Mononuclear cell (primary cell): Measurements from ENCODE around the gene OOSP1. TPM values are rescaled to one million over a fixed set of nuclear protein-coding genes. Genes with fewer than 3 reads are reported as not detected.
"Not testable (repeated sequence)": the region's sequence is repeated elsewhere in the genome, so short reads cannot be mapped to it uniquely, and the experiment has no call there.

ENCODE experiments used
- H3K27me3 ChIP-seq: 2 replicates; pipeline ENCODE4 v1.6.0; 2011; ENCODE audit warnings: low read length, control low read depth; ENCODE audit not compliant: insufficient read depth
- H3K4me1 ChIP-seq: 2 replicates; pipeline ENCODE4 v1.5.1; 2011; ENCODE audit warnings: mild to moderate bottlenecking, low read length, control low read depth; ENCODE audit not compliant: insufficient read depth
- H3K4me3 ChIP-seq: 2 replicates; pipeline ENCODE4 v1.5.1; 2011; ENCODE audit warnings: mild to moderate bottlenecking, low read length, moderate library complexity
- H3K9me3 ChIP-seq: 2 replicates; pipeline ENCODE4 v1.5.1; 2011; ENCODE audit warnings: low read depth, mild to moderate bottlenecking, control low read depth, low read length
- total RNA-seq: library from RNA; depleted of rRNA; stranded (reverse); fragments of >200 nt; gene quantifications from one replicate; pipeline ENCODE4 v1.2.3, GENCODE V29; 2012

Gene OOSP1
- not detected for total RNA-seq

DNA sequence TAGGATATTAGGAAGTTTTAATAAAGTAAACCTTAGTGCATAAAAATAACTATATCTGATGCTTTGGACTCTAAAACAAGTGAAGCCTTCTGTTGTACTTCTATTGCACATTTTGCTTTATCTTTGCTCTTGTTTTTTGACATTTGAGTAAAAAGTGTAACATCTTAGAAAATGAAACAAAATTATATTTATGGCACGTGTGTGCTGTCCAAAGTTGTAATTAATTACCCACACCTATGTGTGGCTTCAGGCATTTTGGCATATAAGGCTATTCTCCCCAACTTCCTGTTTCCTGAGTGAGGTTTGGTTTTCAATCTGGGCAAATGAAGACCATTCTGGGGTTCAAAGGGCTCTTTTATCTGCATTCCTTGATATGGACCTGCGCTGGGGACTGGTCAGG is at the start of gene OOSP1:
Gene OOSP1 (plus strand): TSS at position 301 of the 400 bp plus-strand sequence. CDS start 23 bp downstream, at position 324.
- no peaks in the 10 kb centered on the region for H3K27me3 ChIP-seq
- H3K9me3 ChIP-seq: no peaks in the 10 kb centered on the region
- H3K4me3 ChIP-seq: no peak within 1 kb of the TSS
- no peaks in the 10 kb centered on the region for H3K4me1 ChIP-seq

GRCh38 chr11:59891781-59892181 is 46.5 kb upstream of the OOSP1 start:
- no peaks in the 10 kb centered on the region for H3K27me3 ChIP-seq
- no peaks in the 10 kb centered on the region for H3K4me1 ChIP-seq
- H3K4me3 ChIP-seq: no peak overlapping the region
- peaks cover 13% of the 10 kb centered on the region for H3K9me3 ChIP-seq

DNA sequence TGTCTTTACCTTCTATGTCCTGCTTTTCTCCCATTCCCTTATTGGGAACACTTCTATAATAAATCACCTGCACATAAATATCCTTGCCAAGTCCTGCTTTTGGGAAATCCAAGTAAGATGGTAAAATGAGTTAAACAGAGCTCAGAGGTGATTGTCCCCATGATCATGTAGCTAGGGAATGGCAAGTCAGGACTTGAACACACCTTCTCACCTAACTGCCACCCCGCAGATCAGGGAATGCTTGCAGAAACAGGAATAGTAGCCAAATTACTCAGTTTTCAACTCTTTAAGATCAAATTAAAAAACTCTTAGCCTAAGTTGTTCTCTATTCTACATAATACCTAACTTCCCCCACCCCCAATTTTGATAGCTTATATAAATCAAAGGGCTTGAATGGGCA is 43.6 kb upstream of the OOSP1 start:
- Histone ChIP-seq H3K4me3 (no peak overlapping the region), H3K9me3 (peaks cover 2% of the 10 kb centered on the region), H3K4me1 (no peaks in the 10 kb centered on the region)

DNA sequence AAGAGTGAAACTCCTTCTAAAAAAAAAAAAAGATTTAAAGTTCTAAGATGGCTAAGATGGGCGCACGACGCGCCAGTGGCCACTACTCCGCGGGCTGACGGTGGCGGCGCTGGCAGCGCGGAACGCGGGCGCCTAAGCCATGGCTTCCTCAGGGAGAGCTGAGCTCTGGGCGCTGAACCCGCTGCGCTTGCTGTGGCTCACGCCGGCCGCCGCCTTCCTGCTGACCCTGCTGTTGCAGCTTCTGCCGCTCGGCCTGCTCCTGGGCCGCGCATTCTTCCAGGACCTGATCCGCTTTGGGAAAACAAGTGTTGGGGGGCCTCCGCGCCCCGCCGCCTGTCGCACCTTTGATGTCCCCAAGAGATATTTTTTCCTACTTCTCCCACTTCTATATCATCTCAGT is 40.2 kb upstream of the OOSP1 start:
- Histone ChIP-seq H3K4me3 (no peak overlapping the region), H3K9me3 (no peaks in the 10 kb centered on the region), H3K4me1 (no peaks in the 10 kb centered on the region), H3K27me3 (no peaks in the 10 kb centered on the region)

More for the DNA sequence above, 43.6 kb upstream of the OOSP1 start:
- H3K27me3 ChIP-seq: no peaks in the 10 kb centered on the region

GRCh38 chr11:59898650-59899049 is 39.6 kb upstream of the OOSP1 start:
- H3K9me3 ChIP-seq: no peaks in the 10 kb centered on the region
- no peaks in the 10 kb centered on the region for H3K4me1 ChIP-seq
- H3K27me3 ChIP-seq: no peaks in the 10 kb centered on the region
- H3K4me3 ChIP-seq: no peak overlapping the region

DNA sequence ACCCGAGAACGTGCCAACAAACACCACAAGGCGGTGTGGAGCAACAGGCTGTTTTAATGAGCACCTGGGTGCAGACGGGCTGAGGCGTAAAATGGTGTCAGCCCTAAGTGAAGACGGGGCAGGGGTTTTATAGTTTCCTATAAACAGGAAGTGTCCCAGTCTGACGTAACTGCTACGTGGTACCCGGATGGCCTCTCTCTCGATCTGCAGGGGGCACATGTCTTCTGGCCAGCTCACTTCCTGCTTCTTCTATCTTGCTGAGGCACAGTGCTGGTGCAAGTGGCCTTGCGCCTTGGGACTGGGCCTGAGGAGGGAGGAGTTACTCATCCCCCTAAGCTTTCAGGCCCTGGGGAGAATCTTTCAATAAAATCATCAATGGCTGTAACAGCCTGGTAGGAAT is 38.7 kb upstream of the OOSP1 start:
- Histone ChIP-seq H3K27me3 (no peaks in the 10 kb centered on the region), H3K9me3 (no peaks in the 10 kb centered on the region), H3K4me3 (no peak overlapping the region), H3K4me1 (no peaks in the 10 kb centered on the region)

GRCh38 chr11:59900366-59901126 is 37.7 kb upstream of the OOSP1 start:
- Histone ChIP-seq H3K27me3 (no peaks in the 10 kb centered on the region), H3K4me3 (no peak overlapping the region), H3K9me3 (no peaks in the 10 kb centered on the region), H3K4me1 (no peaks in the 10 kb centered on the region)

DNA sequence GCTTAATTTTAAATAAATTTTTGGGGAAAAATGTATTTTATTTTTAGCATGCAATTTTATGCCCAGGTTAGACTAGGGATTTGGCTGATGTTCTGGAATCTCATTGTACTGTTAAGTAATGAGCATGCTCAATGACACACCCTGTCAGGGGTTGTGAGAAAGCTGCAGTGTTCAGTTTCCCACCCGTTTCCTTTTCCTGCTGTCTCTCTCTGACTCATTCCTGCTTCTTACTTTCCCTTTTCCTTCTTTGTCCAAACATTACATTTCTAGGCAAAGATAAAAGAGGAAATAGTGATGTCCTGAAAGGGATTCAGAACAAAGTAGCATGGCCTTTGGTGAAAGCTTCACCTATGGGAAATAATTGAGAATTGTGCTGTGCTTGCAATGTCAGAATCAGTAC is 36.9 kb upstream of the OOSP1 start:
- no peak overlapping the region for H3K4me3 ChIP-seq
- H3K9me3 ChIP-seq: no peaks in the 10 kb centered on the region
- no peaks in the 10 kb centered on the region for H3K27me3 ChIP-seq
- no peaks in the 10 kb centered on the region for H3K4me1 ChIP-seq

DNA sequence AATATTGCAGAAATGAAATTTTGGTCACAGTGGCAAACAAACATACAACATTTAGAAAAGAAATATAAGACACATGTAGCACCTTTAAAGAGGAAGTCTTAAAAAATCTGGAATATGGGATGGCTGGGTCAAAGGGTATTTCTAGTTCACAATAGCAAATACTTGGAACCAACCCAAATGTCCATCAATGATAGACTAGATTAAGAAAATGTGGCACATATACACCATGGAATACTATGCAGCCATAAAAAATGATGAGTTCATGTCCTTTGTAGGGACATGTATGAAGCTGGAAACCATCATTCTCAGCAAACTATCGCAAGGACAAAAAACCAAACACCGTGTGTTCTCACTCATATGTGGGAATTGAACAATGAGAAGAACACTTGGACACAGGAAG is 34.7 kb upstream of the OOSP1 start:
- not testable (repeated sequence) for H3K9me3 ChIP-seq, H3K4me1 ChIP-seq, H3K4me3 ChIP-seq, H3K27me3 ChIP-seq

DNA sequence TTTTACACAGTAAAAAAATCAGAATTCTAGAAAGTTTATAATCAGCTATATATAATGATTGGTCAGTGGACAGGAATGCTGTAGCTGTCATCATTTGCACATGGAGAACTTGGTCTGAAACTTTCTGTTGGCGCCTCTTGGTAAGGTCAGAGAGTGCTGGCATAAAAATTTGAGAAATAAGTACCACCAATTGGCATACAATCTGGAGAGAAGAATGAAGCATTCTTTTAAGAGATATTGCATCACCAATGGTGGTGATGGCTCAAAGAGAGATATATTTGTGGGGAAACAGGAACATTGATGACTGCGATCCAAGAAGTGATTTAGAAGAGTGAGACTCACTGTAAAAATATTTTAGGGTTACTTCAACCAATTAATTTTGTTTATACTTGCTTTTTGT is 19.8 kb upstream of the OOSP1 start:
- no peaks in the 10 kb centered on the region for H3K4me1 ChIP-seq
- H3K9me3 ChIP-seq: peaks cover 19% of the 10 kb centered on the region
- H3K4me3 ChIP-seq: no peak overlapping the region
- no peaks in the 10 kb centered on the region for H3K27me3 ChIP-seq

DNA sequence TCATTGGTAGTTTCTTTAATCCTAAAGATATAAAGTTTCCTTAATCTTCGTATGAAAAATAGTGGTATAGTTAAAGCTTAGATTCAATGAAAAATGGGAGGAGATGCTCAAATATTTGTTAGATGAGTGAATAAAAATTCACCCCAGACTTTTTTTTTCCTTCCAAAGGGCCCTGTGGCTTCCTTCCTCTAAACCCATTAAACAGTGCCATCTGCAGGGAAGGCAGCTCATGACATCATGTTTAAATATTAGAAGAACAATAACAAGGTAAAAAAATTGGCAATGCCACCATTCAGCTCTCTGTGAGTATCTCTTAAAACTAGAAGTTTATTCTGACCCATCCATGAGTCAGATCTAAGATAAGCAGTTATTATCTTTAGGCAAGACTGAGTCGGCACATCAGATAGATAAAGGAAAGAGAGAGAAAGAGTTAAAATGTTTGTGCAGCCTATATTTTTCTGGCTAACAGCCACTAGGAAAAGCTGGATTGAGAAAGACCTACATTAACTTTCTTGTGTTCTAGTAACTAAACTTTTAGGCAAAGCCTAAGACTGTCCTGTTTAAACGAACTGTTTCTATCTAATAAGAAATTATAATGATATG is 19.1 kb upstream of the OOSP1 start:
- H3K27me3 ChIP-seq: no peaks in the 10 kb centered on the region
- H3K9me3 ChIP-seq: peaks cover 25% of the 10 kb centered on the region
- H3K4me1 ChIP-seq: no peaks in the 10 kb centered on the region
- H3K4me3 ChIP-seq: no peak overlapping the region

- Histone ChIP-seq H3K9me3 (peaks cover 31% of the 10 kb centered on the region), H3K27me3 (no peaks in the 10 kb centered on the region), H3K4me1 (no peaks in the 10 kb centered on the region), H3K4me3 (no peak overlapping the region)
These were observed 14.4 kb upstream of the OOSP1 start for GRCh38 chr11:59923813-59924212.

DNA sequence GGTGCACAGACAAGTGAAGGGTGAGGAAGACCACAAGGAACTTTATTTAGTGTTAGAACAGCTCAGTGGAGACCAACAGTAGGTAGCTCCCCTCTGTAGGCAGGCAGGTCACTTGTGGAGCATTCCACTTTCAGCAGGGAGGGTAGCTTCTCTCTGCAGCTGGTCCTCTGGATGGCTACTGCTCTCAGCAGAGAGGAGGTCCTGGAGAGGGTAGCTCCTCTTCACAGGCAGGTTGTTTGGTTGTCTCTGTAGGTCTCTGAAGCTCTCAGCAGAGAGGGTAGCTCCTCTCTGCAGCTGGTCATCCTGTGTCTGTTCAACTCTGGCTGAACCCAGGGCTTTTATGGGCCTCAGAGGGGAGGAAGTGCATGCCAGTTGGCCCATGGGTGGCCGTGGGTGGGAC is 6.5 kb upstream of the OOSP1 start:
- Histone ChIP-seq H3K4me3 (no peak overlapping the region), H3K4me1 (no peaks in the 10 kb centered on the region)

DNA sequence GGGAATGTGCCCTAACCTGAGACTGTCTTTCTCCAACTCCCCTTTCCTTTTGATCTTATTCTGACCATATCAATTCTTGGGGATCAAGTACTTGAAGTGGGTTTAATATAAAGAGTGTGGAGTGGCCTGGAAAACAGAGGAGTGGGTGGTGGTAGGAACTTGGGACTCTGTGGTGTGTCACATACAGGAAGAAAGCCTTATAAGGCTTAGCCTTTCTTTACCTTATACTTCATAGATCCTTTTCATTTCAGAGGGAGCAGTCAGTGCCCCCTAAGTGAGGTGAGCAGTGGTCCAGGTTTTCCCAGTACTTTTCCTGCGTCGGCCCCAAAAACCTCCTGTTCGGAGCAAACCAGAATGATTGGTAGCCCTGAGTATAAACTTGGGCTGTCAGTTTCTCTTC is 486 bp downstream of the OOSP1 start:
- Histone ChIP-seq H3K4me3 (no peak overlapping the region), H3K4me1 (no peaks in the 10 kb centered on the region), H3K27me3 (no peaks in the 10 kb centered on the region), H3K9me3 (no peaks in the 10 kb centered on the region)

More for the DNA sequence above, 6.5 kb upstream of the OOSP1 start:
- Histone ChIP-seq H3K27me3 (no peaks in the 10 kb centered on the region), H3K9me3 (no peaks in the 10 kb centered on the region)

GRCh38 chr11:59939482-59939881 is 1.2 kb downstream of the OOSP1 start:
- H3K4me1 ChIP-seq: no peaks in the 10 kb centered on the region
- no peak overlapping the region for H3K4me3 ChIP-seq
- no peaks in the 10 kb centered on the region for H3K27me3 ChIP-seq

GRCh38 chr11:59941091-59941490 is 2.9 kb downstream of the OOSP1 start:
- Histone ChIP-seq H3K9me3 (no peaks in the 10 kb centered on the region), H3K4me1 (no peaks in the 10 kb centered on the region), H3K4me3 (no peak overlapping the region), H3K27me3 (no peaks in the 10 kb centered on the region)

More at GRCh38 chr11:59939482-59939881, 1.2 kb downstream of the OOSP1 start:
- H3K9me3 ChIP-seq: no peaks in the 10 kb centered on the region
